GM12878 (cell line): ENCODE measurements around the gene NAV3. TPM values are rescaled to one million over a fixed set of nuclear protein-coding genes. Genes with fewer than 3 reads are reported as not detected.

ENCODE experiments used
- ATAC-seq: fragments of 200-7000 bp; cut with Tn5 transposase; 3 replicates; pipeline ENCODE4 v1.9.1; 2020; ENCODE audit warnings: mild to moderate bottlenecking, moderate library complexity
- BruUV-seq: library from RNA; stranded (reverse); fragments of 400-500 nt; replicated peaks from 2 replicates; lab custom pipeline; 2021; lab: Mats Ljungman, UMichigan
- CTCF ChIA-PET: fragments of 300-600 bp; sonication (Branson Sonifier 250); formaldehyde crosslinking; extraction: SDS; loops from one replicate; lab custom pipeline; 2021; ENCODE audit warnings: inconsistent platforms; lab: Yijun Ruan, JAX
- POLR2A ChIA-PET: fragments of 350-600 bp; formaldehyde crosslinking; extraction: SDS; loops from one replicate; lab custom pipeline; 2021; ENCODE audit warnings: inconsistent platforms; lab: Charles Lee
- RAD21 ChIA-PET: fragments of 300-600 bp; sonication (Branson Sonifier 250); formaldehyde crosslinking; loops from one replicate; lab custom pipeline; 2023; ENCODE audit warnings: antibody characterized with exemption; ENCODE audit not compliant: unreplicated experiment; lab: Charles Lee
- SMC1A ChIA-PET: fragments of 300-600 bp; sonication (Branson Sonifier 250); formaldehyde crosslinking; loops from one replicate; lab custom pipeline; 2023; ENCODE audit not compliant: unreplicated experiment, uncharacterized antibody; lab: Charles Lee
- DNase-seq: peaks from one replicate; pipeline ENCODE4 v3.0.0-alpha.2; 2011; ENCODE audit warnings: low read depth, low spot score
- FAIRE-seq: peaks from 3 replicates; lab custom pipeline; 2011; peaks lifted over from hg19 to GRCh38; lab: Jason Lieb, UNC
- H2AFZ ChIP-seq: 2 replicates; pipeline ENCODE4 v1.6.0; 2011; ENCODE audit warnings: low read depth, low read length, control low read depth; ENCODE audit not compliant: control insufficient read depth
- H3K27ac ChIP-seq: 2 replicates; pipeline ENCODE4 v1.5.1; 2011; ENCODE audit warnings: control low read depth; ENCODE audit not compliant: control insufficient read depth, insufficient read depth
- H3K27me3 ChIP-seq, 2 experiments: replicated peaks in 1 of 2; 2 replicates each; pipeline versions ENCODE4 v1.6.0 to v1.6.1; 2011; ENCODE audit warnings: low read length in 1 of 2; ENCODE audit not compliant: control insufficient read depth in 2 of 2, insufficient read depth in 2 of 2
- H3K36me3 ChIP-seq, 2 experiments: 2 replicates each; pipeline ENCODE4 v1.5.1; 2011; ENCODE audit warnings: low read length in 1 of 2; ENCODE audit not compliant: control insufficient read depth in 2 of 2, insufficient read depth in 2 of 2
- H3K4me1 ChIP-seq: 2 replicates; pipeline ENCODE4 v1.6.1; 2011; ENCODE audit warnings: mild to moderate bottlenecking, low read length, moderate library complexity, mixed read lengths; ENCODE audit not compliant: control insufficient read depth, insufficient read depth
- H3K4me2 ChIP-seq: 2 replicates; pipeline ENCODE4 v1.6.0; 2011; ENCODE audit warnings: control low read depth; ENCODE audit not compliant: control insufficient read depth, insufficient read depth
- H3K4me3 ChIP-seq: fragments of 200-600 bp; sonication (generic); 2 replicates; pipeline ENCODE4 v1.5.1; 2016
- H3K79me2 ChIP-seq: 2 replicates; pipeline ENCODE4 v1.6.0; 2011; ENCODE audit warnings: low read length; ENCODE audit not compliant: control insufficient read depth, insufficient read depth
- H3K9ac ChIP-seq: 2 replicates; pipeline ENCODE4 v1.8.0; 2011; ENCODE audit warnings: low read length, control low read depth, mixed read lengths; ENCODE audit not compliant: control insufficient read depth, insufficient read depth
- H3K9me3 ChIP-seq: replicated peaks from 3 replicates; pipeline ENCODE4 v1.5.1; 2011; ENCODE audit warnings: mild to moderate bottlenecking, low read length; ENCODE audit not compliant: control insufficient read depth, insufficient read depth
- H4K20me1 ChIP-seq: 2 replicates; pipeline ENCODE4 v1.6.0; 2011; ENCODE audit not compliant: control insufficient read depth, insufficient read depth
- JUND ChIP-seq: IDR thresholded peaks from 2 replicates; pipeline ENCODE4 v1.6.1; 2012; ENCODE audit warnings: low read depth, mild to moderate bottlenecking, low read length, improper control_type of control experiment, moderate library complexity
- NFYB ChIP-seq: IDR thresholded peaks from 2 replicates; pipeline ENCODE4 v1.6.1; 2011; ENCODE audit warnings: low read depth, mild to moderate bottlenecking, low read length, improper control_type of control experiment, moderate library complexity; ENCODE audit not compliant: insufficient read depth
- POU2F2 ChIP-seq: IDR thresholded peaks from 3 replicates; pipeline ENCODE4 v1.6.1; 2011; ENCODE audit warnings: low read depth, mild to moderate bottlenecking, low read length, borderline replicate concordance
- TCF3 ChIP-seq: IDR thresholded peaks from 2 replicates; pipeline ENCODE4 v1.6.1; 2012; ENCODE audit warnings: low read depth, mild to moderate bottlenecking, low read length, borderline replicate concordance; ENCODE audit not compliant: insufficient read depth
- USF2 ChIP-seq: IDR thresholded peaks from 2 replicates; pipeline ENCODE4 v1.6.1; 2011; ENCODE audit warnings: low read depth, low read length, improper control_type of control experiment, borderline replicate concordance
- ZSCAN29 ChIP-seq: fragments of 450-650 bp; IDR thresholded peaks from 2 replicates; pipeline ENCODE4 v1.6.1; 2017; ENCODE audit warnings: mild to moderate bottlenecking, moderate library complexity
- WGBS: methylation state at CpG from one replicate; pipeline ENCODE4 v1.1.6; 2016; ENCODE audit warnings: low lambda C conversion rate; ENCODE audit not compliant: insufficient replicate concordance, insufficient coverage; ENCODE audit errors: missing lambda C conversion rate; 5-methylcytosine and 5-hydroxymethylcytosine counted together
- in situ Hi-C: fragments of 300-500 bp; cut with MboI; formaldehyde crosslinking; loops from 9 replicates; pipeline ENCODE4 v1.14.3; 2018; ENCODE audit warnings: mixed read lengths
- intact Hi-C: fragments of 100-400 bp; cut with micrococcal nuclease; formaldehyde crosslinking; loops from one replicate; pipeline ENCODE4 v1.14.2; 2022; ENCODE audit not compliant: unreplicated experiment
- polyA plus RNA-seq, 11 experiments: library from polyadenylated mRNA; depleted of rRNA in 4 of 11; unstranded in 6 of 11; stranded (reverse) in 5 of 11; fragments of >200 nt; fragmentation: Nextera tagmentation in 4 of 11; fragmentation: Illumina TruSeq in 1 of 11; extraction: Ambion mirVana in 4 of 11; extraction: Trizol in 1 of 11; gene quantifications; 1 replicate in 1 of 11; 2 replicates in 10 of 11; pipeline versions ENCODE4 v1.2.1 to v1.2.3, GENCODE V29; 2011 to 2016; ENCODE audit warnings: inconsistent platforms in 2 of 11, missing spikeins in 2 of 11, low read depth in 1 of 11
- total RNA-seq, 4 experiments: library from RNA; depleted of rRNA in 3 of 4; stranded (reverse); fragments of >200 nt in 3 of 4; fragmentation: Illumina TruSeq in 1 of 4; extraction: Trizol in 1 of 4; gene quantifications; 2 replicates each; pipeline versions ENCODE4 v1.2.1 to v1.2.3, GENCODE V29; 2013 to 2021
- TF ChIP-seq, protein P1 (sequence below): fragments of 450-650 bp; conservative IDR thresholded peaks from 2 replicates; pipeline ENCODE4 v1.6.1; 2017; ENCODE audit warnings: mild to moderate bottlenecking, moderate library complexity

Gene NAV3
- total and polyA plus RNA-seq, 10 of the 15 experiments (the other 5 are each of a cell fraction or from before 2014, with no cell fraction given), result 0.05 to 0.51 (median 0.22) TPM; not detected in 1

- TF ChIP-seq, protein P1, sequence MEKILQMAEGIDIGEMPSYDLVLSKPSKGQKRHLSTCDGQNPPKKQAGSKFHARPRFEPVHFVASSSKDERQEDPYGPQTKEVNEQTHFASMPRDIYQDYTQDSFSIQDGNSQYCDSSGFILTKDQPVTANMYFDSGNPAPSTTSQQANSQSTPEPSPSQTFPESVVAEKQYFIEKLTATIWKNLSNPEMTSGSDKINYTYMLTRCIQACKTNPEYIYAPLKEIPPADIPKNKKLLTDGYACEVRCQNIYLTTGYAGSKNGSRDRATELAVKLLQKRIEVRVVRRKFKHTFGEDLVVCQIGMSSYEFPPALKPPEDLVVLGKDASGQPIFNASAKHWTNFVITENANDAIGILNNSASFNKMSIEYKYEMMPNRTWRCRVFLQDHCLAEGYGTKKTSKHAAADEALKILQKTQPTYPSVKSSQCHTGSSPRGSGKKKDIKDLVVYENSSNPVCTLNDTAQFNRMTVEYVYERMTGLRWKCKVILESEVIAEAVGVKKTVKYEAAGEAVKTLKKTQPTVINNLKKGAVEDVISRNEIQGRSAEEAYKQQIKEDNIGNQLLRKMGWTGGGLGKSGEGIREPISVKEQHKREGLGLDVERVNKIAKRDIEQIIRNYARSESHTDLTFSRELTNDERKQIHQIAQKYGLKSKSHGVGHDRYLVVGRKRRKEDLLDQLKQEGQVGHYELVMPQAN, result no peak
- TF ChIP-seq JUND (no peak), ZSCAN29 (no peak), TCF3 (no peak), USF2 (no peak)
These were observed 93.2 kb downstream of the NAV3 start (continued) for GRCh38 chr12:77923882-77924281.

DNA sequence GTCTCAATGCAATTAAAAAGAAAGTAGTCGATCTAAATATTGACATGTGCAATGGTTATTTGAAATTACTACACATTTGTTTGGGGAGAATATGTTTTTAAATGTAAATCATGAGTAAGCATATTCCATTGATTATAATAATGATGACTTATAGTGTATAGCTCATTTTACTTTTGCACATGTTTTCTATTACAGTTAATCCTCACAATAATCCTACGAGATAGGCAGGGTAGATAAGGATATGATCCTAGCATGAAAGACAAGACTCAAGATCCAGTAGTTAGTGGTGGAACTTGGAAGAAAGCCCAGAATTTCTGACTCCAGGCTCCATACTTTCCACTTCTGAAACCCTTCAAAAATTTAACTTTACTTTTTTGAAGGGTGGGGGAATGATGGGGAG is 94.0 kb downstream of the NAV3 start:
- H3K9ac ChIP-seq, result no peak overlapping the region
- FAIRE-seq (no peak), DNase-seq (no peak), ATAC-seq (no peak)
- no peaks in the 10 kb centered on the region for H3K4me1 ChIP-seq
- ChIA-PET POLR2A (interaction anchor here (0.6 kb wide), 1 partner anchor 247 kb away, joined by 7 read pairs; no protein-coding TSS in a partner anchor), CTCF (interaction anchor here (0.7 to 5.3 kb wide), 33 partner anchors 10 to 610 kb away, joined by 3 to 50 read pairs (median 6); partner anchors contain the start of gene NAV3), RAD21 (interaction anchor here (0.6 to 3.4 kb wide), 17 partner anchors 8 to 772 kb away, joined by 3 to 27 read pairs (median 4); no protein-coding TSS in a partner anchor), SMC1A (interaction anchor here (0.8 to 3.4 kb wide), 26 partner anchors 8 to 498 kb away, joined by 3 to 34 read pairs (median 4); no protein-coding TSS in a partner anchor)
- in situ Hi-C loops (loop anchor here (5.0 kb wide), 1 partner anchor 197 kb away; no protein-coding TSS in a partner anchor), intact Hi-C loops (loop anchor here (1.0 to 10.0 kb wide), 3 partner anchors 110 to 880 kb away; no protein-coding TSS in a partner anchor)
- no peak overlapping the region for H3K4me3 ChIP-seq
- no peaks in the 10 kb centered on the region for H3K27me3 ChIP-seq
- 91% methylated on average over 2 of the region's 2 CpGs for WGBS
- H3K27ac ChIP-seq, result no peak overlapping the region
- H3K36me3 ChIP-seq, result no peaks in the 10 kb centered on the region
- no peak overlapping the region for H3K4me2 ChIP-seq
- BruUV-seq, result no TSS peak
- TF ChIP-seq POU2F2 (no peak), NFYB (no peak)
- no peaks in the 10 kb centered on the region for H4K20me1 ChIP-seq
- H2AFZ ChIP-seq, result no peak overlapping the region
- H3K79me2 ChIP-seq, result no peaks in the 10 kb centered on the region
- no peaks in the 10 kb centered on the region for H3K9me3 ChIP-seq
